HFF-Myc (cell line): Measurements from ENCODE around the gene PLEKHF1.

Source experiments
- DNase-seq: peaks from one replicate; pipeline ENCODE4 v3.0.0-alpha.2; 2011; ENCODE audit warnings: low read depth; ENCODE audit errors: extremely low read depth
- H3K4me3 ChIP-seq: replicated peaks from 2 replicates; pipeline ENCODE4 v1.5.1; 2011; ENCODE audit warnings: low read depth, mild to moderate bottlenecking, control low read depth, low read length
- CTCF ChIP-seq: IDR thresholded peaks from 2 replicates; pipeline ENCODE4 v1.5.1; 2012; ENCODE audit warnings: mild to moderate bottlenecking, low read depth, low read length, control low read depth; ENCODE audit errors: missing control alignments

PLEKHF1 gene

GRCh38 chr19:29628661-29629385, 36.4 kb upstream of the PLEKHF1 start:
- no peak for DNase-seq
- TF ChIP-seq CTCF: no peak
- no peak overlapping the region for H3K4me3 ChIP-seq

DNA sequence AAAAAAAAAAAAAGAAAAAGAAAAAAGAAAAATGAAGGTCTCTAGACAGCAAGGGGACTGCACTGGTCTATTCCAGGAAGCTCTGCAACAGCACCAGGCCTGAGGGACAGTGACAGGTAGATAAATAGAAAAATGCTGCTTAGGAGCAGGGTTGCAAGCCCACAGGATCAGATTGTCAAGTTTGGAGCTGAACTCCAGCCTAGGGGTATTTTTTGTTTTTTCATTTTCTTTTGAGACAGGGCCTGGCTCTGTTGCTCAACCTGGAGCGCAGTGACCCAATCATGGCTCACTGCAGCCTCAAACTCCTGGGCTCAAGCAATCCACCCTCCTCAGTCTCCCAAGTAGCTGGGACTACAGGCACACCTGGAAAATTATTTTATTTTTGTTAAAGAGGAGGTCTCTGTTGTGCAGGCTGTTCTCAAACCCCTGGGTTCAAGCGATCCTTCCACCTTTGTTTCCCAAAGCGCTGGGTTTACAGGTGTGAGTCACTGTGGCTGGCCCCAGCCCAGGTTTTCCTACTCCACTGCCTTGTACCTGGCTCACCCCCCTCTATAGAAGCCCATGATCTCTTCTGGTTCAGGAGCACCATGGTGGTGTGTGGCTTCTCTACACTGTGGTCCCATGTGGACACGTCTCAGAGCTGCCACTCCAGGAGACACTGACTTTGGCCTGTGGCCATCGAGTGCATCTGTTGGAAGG, 35.3 kb upstream of the PLEKHF1 start:
- no peak for TF ChIP-seq CTCF
- no peak for DNase-seq

DNA sequence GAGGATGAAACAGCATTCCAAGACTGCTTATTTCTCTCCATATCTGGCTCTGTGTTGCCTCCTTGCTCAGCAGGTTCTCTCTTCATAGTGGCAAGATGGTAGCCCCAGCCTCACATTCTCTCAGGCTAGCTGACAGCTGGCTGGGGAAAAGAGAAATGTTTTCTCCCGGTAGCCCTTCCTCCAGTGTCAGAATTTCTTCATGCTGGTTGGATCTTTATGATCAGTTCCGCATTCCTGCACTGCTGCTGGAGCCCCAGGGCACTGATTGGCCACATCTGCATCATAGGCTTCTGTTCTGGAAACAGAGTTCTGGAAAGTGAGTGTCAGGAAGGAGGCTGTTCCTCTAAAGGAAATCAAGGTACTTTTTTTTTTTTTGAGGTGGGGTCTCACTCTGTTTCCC, 34.6 kb upstream of the PLEKHF1 start:
- no peak overlapping the region for H3K4me3 ChIP-seq
- DNase-seq: no peak
- no peak for TF ChIP-seq CTCF

More for the DNA sequence above, 35.3 kb upstream of the PLEKHF1 start:
- no peak overlapping the region for H3K4me3 ChIP-seq

- TF ChIP-seq CTCF: no peak
- no peak overlapping the region for H3K4me3 ChIP-seq
- no peak for DNase-seq
Measured at GRCh38 chr19:29631450-29631849, 33.8 kb upstream of the PLEKHF1 start.

DNA sequence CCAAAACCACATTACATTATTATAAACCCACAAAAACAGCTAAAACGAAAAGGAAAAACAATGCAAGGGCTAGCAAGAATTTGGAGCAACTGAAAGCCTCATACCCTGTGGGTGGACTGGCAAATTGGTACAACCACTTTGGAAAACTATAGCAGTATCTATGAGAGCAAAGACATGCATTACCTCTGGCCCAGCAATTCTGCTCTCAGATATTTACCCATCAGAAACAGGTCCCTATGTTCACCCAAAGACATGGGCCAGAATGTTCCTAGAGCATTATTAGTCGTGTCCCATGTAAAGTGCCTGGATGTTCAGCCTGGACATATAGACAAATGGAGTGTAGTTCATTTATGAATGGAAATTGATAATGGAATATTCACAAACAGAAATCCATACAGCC, 31.3 kb upstream of the PLEKHF1 start:
- no peak for TF ChIP-seq CTCF
- H3K4me3 ChIP-seq: no peak overlapping the region
- no peak for DNase-seq

DNA sequence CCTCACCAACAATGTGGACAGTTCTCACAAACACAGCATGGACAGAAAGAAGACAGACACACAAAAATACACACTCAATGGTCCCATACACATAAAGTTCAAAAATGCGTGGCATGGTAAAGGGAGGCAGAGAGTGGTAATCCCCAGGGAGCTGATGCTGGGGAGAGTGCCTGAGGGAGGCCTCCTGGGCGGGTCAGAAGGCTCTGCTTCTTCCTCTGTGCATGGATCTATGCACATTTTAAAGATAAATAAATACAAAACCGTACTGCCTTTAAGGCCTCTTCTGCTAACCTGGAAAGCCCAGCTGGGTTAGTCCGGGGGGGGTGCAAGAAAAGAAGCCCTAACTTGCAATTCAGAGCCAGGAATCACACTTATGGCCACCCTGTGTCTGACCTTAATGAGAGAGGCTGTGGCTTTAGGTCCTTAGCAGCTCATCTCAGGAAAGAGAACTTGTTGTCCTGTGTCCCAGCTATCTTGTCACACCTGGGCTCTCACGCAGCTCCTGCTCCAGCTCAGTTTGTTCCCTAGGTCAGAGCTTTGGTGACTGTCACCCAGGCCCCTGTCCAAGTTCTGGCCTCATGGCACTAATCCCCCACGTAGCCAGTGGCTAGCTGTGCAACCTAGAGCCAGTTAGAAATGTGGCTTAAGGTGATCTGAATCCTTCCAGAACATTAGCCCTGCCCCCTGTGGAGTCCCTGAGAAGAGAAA, 30.7 kb upstream of the PLEKHF1 start:
- DNase-seq: no peak
- no peak overlapping the region for H3K4me3 ChIP-seq
- no peak for TF ChIP-seq CTCF
